WI38 (cell line): ENCODE measurements around the gene NDUFB6.

Experiments used
- H3K4me3 ChIP-seq: 2 replicates; pipeline ENCODE4 v1.5.1; 2011; ENCODE audit warnings: low read depth, mild to moderate bottlenecking, control low read depth, low read length
- TF ChIP-seq, protein P1 (sequence below): IDR thresholded peaks from 2 replicates; pipeline ENCODE4 v1.5.1; 2012; ENCODE audit warnings: low read depth, mild to moderate bottlenecking, control low read depth, low read length

NDUFB6 gene

DNA sequence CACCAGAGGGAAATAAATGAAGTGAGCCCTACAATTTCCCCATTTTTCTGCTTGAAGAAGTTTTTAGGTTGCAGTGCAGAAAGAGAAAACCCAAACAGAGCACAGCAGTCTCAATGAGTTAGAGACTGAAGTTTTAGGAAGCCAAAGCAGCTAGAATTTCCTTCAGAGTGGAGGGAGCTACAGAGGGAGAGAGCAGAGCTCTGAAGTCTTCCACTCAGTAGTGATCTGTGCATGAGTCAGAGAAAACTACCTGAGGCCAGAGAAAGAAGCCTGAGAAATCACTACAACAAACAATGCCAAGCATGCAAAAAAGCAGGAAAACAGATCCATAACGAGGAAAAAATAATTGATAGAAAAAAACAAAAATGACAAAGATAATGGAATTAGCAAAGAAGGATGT lies 17.9 kb upstream of the NDUFB6 start:
- TF ChIP-seq, protein P1, sequence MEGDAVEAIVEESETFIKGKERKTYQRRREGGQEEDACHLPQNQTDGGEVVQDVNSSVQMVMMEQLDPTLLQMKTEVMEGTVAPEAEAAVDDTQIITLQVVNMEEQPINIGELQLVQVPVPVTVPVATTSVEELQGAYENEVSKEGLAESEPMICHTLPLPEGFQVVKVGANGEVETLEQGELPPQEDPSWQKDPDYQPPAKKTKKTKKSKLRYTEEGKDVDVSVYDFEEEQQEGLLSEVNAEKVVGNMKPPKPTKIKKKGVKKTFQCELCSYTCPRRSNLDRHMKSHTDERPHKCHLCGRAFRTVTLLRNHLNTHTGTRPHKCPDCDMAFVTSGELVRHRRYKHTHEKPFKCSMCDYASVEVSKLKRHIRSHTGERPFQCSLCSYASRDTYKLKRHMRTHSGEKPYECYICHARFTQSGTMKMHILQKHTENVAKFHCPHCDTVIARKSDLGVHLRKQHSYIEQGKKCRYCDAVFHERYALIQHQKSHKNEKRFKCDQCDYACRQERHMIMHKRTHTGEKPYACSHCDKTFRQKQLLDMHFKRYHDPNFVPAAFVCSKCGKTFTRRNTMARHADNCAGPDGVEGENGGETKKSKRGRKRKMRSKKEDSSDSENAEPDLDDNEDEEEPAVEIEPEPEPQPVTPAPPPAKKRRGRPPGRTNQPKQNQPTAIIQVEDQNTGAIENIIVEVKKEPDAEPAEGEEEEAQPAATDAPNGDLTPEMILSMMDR, result no peak
- no peak overlapping the region for H3K4me3 ChIP-seq

DNA sequence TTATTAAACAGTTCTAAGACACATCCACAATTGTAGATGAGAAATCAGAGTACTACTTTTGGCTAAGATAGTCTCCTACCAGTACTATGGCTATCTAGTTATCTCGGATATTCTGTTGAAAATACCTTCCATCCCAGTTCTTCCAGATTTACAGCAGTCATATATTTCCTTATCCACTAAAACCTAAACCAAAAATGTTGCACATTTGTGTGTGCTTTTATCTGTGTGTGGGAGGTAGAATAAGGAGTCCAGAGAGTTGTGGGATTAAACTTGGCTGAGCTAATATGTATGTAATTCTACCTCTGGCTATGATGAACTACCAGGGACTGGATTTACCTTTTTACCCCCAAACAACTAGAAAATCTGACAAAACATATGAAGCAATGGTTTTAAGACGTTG lies 17.5 kb upstream of the NDUFB6 start:
- TF ChIP-seq, protein P1, result no peak
- no peak overlapping the region for H3K4me3 ChIP-seq

DNA sequence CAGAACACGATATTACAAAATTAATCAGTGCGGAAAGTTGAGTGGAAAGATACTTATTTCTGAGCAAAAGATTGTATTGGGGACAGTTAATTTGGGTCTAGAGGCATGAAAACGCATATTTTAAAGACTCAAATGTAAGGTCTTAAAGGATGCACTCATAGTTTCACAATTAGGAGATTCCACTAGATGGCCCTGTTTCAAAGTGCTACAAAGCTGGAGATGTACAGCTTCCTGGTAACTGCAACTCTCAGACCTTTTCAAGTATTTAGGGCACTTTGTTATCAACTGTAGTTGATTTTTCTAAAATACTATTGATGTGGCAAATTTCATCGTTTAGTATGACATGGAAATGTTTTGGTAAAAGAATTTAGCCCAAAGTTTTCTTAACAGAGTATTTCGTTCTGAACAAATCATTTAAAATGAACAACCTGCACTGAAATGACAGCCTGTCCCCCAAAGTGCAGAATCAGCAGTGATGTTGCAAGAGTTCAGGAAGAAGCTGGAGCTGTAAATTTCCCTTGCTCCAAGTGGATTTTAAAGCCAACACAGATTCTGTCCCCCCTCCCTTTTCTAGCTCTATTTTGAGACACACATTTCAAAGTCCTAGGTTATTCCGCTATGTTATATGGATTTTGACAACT lies 16.2 kb upstream of the NDUFB6 start:
- no peak overlapping the region for H3K4me3 ChIP-seq
- TF ChIP-seq, protein P1, result peak; percentile 16; the same call in 1 of the 2 replicates

DNA sequence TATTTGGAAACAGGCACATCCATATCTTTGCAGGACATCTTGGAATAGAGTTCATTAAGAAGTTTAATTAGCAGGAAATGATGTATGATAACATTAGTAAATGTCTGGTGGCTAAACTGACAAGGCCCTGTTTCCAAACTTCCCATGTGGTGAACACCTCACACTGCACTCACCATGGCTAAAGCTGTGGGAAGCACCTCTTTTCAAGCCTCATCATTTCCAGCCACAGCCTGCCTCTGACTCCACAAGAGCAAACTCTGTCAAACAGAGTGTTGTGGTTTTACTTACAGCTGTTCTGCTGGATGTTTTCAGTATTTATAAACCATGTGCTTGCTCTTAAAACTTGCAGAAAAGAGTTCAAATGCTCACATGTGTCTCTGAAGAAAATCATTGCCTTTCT lies 14.9 kb upstream of the NDUFB6 start:
- H3K4me3 ChIP-seq, result no peak overlapping the region
- TF ChIP-seq, protein P1, result no peak

DNA sequence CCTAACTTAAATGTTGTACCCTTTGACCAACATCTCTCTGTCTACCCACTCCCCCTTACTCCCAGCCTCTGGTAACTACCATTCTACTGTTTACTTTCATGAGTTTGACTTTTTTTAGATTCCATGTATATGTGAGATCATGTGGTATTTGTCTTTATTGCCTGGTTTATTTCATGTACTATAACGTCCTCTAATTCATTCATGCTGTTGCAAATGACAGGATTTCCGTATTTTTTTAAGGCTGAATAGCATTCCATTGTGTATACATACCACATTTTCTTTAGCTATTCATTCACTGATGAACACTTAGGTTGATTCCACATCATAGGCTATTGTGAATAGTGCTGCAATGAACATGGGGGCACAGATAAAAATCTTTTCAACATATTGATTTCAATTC lies 11.8 kb upstream of the NDUFB6 start:
- TF ChIP-seq, protein P1, result no peak
- no peak overlapping the region for H3K4me3 ChIP-seq

DNA sequence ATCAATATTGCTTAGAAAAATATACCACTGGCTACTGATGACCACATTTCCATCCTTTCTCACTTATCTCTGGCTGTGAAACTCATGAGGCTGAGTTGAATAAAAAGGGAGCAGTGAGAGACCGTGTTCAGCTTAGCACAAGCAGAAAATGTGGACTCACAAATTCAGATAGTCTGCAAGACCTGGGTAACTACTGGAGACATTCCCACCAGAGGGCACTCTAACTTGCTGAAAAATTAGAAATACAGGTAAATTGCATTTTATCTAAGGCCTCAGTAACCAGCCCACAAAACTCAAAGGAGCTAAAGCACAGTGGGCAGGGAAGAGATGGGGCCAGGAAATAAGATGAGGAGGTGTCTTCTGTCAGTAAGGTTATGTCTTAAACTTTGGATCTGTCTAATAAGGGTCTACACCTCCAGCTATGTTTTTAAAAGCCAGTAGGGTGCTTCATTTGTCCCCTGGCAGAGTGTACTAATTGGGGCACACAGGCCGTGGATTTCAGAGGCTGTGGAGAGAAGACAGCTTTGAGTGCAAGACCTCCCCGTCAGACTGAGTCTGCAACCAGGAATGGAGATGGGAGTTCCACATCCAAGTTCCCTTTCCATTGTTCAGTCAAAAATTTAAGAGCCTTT lies 8.7 kb upstream of the NDUFB6 start:
- TF ChIP-seq, protein P1, result peak; percentile 42
- H3K4me3 ChIP-seq, result no peak overlapping the region

DNA sequence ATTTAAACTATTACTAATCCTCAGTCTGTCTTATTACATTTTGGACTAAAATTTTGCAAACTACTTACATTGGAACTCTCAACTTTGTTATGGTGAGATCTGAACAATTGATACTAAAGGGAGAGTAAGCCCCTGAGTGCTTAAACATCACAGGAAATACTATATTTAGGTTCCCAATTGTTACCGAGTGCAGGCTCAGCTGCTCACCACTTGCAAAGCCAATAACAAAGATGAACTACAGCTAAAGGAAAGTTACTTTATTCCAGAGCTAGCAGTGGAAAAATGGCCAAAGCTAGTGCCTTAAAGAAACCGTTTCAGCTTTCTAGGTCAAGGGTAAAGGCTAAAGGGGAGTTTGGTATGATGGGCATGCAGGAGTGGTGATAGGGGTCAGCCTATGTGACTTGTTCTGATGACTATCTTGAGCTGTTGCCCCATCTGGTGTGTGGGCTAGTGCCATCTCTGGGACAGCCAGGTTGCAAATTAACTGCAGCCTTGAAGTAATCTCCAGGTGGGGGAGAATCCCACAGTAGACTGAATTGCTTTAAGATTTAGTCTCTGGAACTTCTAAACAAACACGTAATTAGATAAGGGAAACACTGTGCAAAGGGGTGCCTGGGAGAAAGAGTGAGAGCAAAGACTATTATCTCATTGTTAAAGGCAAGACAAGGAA lies 7.8 kb upstream of the NDUFB6 start:
- no peak overlapping the region for H3K4me3 ChIP-seq
- TF ChIP-seq, protein P1, result no peak
